Fibroblast of lung (primary cell): ENCODE measurements around the gene KIF1A. TPM values are rescaled to one million over a fixed set of nuclear protein-coding genes. Genes with fewer than 3 reads are reported as not detected.
"Not testable (repeated sequence)": the region's sequence is repeated elsewhere in the genome, so short reads cannot be mapped to it uniquely, and the experiment has no call there.

Experiments used
- DNase-seq, 2 donors: peaks; one replicate each; pipeline versions ENCODE4 v3.0.0 to v3.0.0-alpha.2; 2010; ENCODE audit warnings: low read depth in 2 of 2
- H2AFZ ChIP-seq: 2 replicates; pipeline ENCODE4 v1.5.1; 2012; ENCODE audit warnings: low read length, control low read depth, inconsistent platforms
- H3K27ac ChIP-seq: 2 replicates; pipeline ENCODE4 v1.5.1; 2011; ENCODE audit warnings: low read length, control low read depth; ENCODE audit not compliant: insufficient read depth
- H3K27me3 ChIP-seq: 2 replicates; pipeline ENCODE4 v1.5.1; 2011; ENCODE audit warnings: mild to moderate bottlenecking, low read length; ENCODE audit not compliant: control insufficient read depth, insufficient read depth
- H3K36me3 ChIP-seq: 2 replicates; pipeline ENCODE4 v1.5.1; 2011; ENCODE audit warnings: low read length; ENCODE audit not compliant: control insufficient read depth, insufficient read depth
- H3K4me1 ChIP-seq: 2 replicates; pipeline ENCODE4 v1.5.1; 2011; ENCODE audit warnings: low read length; ENCODE audit not compliant: control insufficient read depth, insufficient read depth; ENCODE audit errors: extremely low read depth
- H3K4me2 ChIP-seq: 2 replicates; pipeline ENCODE4 v1.5.1; 2011; ENCODE audit warnings: low read length, control low read depth; ENCODE audit not compliant: insufficient read depth; ENCODE audit errors: extremely low read depth
- H3K4me3 ChIP-seq, 4 experiments: fragments of 200-600 bp in 1 of 4; sonication (generic) in 1 of 4; replicated peaks in 1 of 4; 2 replicates each; pipeline ENCODE4 v1.5.1; 2011 to 2016; ENCODE audit warnings: low read length in 4 of 4, low read depth in 3 of 4, mild to moderate bottlenecking in 3 of 4, control low read depth in 2 of 4, inconsistent platforms in 1 of 4, mixed read lengths in 1 of 4; ENCODE audit not compliant: insufficient read depth in 1 of 4; ENCODE audit errors: control extremely low read depth in 1 of 4
- H3K79me2 ChIP-seq: 2 replicates; pipeline ENCODE4 v1.5.1; 2012; ENCODE audit warnings: mild to moderate bottlenecking, low read length, inconsistent platforms; ENCODE audit not compliant: control insufficient read depth, insufficient read depth
- H3K9ac ChIP-seq: 2 replicates; pipeline ENCODE4 v1.5.1; 2011; ENCODE audit warnings: mild to moderate bottlenecking, low read length, control low read depth; ENCODE audit not compliant: insufficient read depth
- H3K9me3 ChIP-seq: 2 replicates; pipeline ENCODE4 v1.5.1; 2012; ENCODE audit warnings: low read depth, low read length; ENCODE audit not compliant: control insufficient read depth, insufficient read depth
- H4K20me1 ChIP-seq: 2 replicates; pipeline ENCODE4 v1.5.1; 2011; ENCODE audit warnings: low read length; ENCODE audit not compliant: control insufficient read depth, insufficient read depth; ENCODE audit errors: extremely low read depth
- CTCF ChIP-seq, 2 donors: IDR thresholded peaks in 1 of 2; conservative IDR thresholded peaks in 1 of 2; 1 replicate in 1 of 2; 2 replicates in 1 of 2; pipeline ENCODE4 v1.5.1; 2011 to 2012; ENCODE audit warnings: low read length in 2 of 2, control low read depth in 1 of 2, inconsistent platforms in 1 of 2, low read depth in 1 of 2, mild to moderate bottlenecking in 1 of 2
- EZH2 ChIP-seq: IDR thresholded peaks from 2 replicates; pipeline ENCODE4 v1.5.1; 2012; ENCODE audit warnings: low read length, control low read depth, mild to moderate bottlenecking; ENCODE audit errors: missing control alignments
- polyA plus RNA-seq, 2 donors: library from polyadenylated mRNA; depleted of rRNA in 1 of 2; stranded (reverse) in 1 of 2; unstranded in 1 of 2; fragments of >200 nt; gene quantifications; 2 replicates each; pipeline ENCODE4 v1.2.1, GENCODE V29; 2011 to 2012; ENCODE audit warnings: missing spikeins in 1 of 2
- total RNA-seq: library from RNA; depleted of rRNA; stranded (reverse); fragments of >200 nt; gene quantifications from 2 replicates; pipeline ENCODE4 v1.2.1, GENCODE V29; 2014

The KIF1A gene
- total and polyA plus RNA-seq, 2 donors (not counting 1 experiment from before 2014, with no cell fraction given): 0.05 TPM; not detected in 1

DNA sequence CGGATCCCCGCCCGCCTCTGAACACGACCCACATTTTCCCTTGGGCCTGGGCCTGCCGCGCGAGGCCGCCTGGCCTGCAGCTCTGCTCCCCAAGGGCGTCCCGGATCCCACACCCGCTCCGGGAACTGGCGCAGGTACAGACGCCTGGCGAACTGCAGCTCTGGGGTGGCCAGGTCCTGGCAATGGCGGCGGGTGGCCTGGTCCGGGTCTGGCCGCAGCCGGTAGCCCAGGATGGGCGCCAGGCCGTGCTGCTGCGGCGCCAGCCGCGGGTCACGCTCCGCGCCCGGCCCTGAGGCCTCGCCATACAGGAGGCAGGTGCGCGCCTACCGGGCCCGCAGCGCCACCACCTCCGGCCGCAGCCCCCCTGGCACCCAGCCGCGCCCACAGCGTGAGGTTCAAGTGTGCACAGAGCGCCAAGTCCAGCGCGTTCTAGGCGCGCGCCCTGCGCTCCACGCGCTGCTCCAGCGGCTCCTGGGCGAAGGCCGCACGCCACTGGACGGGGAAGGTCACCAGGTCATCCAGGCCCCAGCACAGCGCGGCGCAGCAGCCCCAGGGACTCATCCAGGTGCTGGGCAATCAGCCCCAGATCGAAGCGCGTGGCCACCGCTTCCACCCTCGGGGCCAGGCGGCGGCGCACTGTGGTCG is 118.8 kb downstream of the KIF1A start:
- H3K4me1 ChIP-seq: no peaks in the 10 kb centered on the region
- TF ChIP-seq EZH2: no peak
- TF ChIP-seq CTCF (conservative IDR thresholded peaks at IDR 0.05 in 1 of 2, IDR thresholded peaks at IDR 0.05 in 1 of 2; ENCODE audit: low read depth in 1 of 2, low read length in 2 of 2): no peak
- no peaks in the 10 kb centered on the region for H3K9me3 ChIP-seq
- DNase-seq: no peak
- H3K36me3 ChIP-seq: no peaks in the 10 kb centered on the region
- H4K20me1 ChIP-seq: no peaks in the 10 kb centered on the region
- H2AFZ ChIP-seq: no peak overlapping the region
- peaks cover 1% of the 10 kb centered on the region for H3K27me3 ChIP-seq
- no peak overlapping the region for H3K9ac ChIP-seq
- H3K4me2 ChIP-seq: no peak overlapping the region
- no peaks in the 10 kb centered on the region for H3K79me2 ChIP-seq
- no peak overlapping the region for H3K4me3 ChIP-seq
- no peak overlapping the region for H3K27ac ChIP-seq

DNA sequence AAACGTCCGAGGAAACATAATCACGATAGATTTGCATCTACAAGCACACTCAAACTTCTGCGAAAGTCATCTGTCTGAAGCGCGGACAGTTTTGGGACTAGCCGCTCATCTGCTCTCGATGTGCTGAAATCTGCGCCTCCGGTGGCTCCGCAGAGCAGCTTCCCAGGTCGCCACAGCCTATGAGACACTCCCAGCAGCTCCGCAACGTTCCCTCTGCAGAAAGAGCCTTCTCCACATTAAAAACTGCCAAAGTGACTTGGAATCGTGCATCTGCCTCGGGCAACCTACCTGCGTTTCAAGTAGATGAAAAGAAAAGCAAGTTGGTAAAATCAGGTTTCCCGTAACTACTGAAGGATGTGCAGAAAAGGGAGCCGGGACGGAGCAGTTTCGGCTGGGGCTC is 119.4 kb downstream of the KIF1A start:
- not testable (repeated sequence) for H3K9ac ChIP-seq, H3K4me2 ChIP-seq, H2AFZ ChIP-seq, H3K27ac ChIP-seq, H3K9me3 ChIP-seq, H3K4me3 ChIP-seq, DNase-seq, H3K4me1 ChIP-seq, H3K27me3 ChIP-seq, H3K79me2 ChIP-seq, H3K36me3 ChIP-seq, H4K20me1 ChIP-seq

DNA sequence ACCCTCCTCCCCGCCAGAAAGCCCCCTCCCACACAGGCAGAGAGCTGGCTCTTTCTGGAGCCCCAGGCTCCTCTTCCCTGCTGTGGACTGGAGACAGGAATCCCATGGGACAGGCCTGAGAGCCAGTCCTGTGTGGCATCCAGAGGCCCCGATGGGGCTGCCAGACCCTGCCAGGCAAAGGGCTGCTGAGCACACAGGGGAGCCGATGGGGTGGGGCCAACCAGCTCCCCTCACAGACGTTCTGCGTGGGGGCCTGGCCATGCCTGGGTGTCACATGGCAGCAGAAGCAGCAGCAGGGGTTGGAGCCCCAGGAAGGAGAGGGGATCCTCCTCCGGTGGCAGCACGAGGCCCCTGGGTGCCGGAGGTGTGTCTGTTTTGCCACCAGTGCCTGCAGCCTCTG is 120.2 kb downstream of the KIF1A start:
- H3K4me2 ChIP-seq, H3K36me3 ChIP-seq, H3K27ac ChIP-seq, H3K4me3 ChIP-seq, H3K9ac ChIP-seq, DNase-seq, H2AFZ ChIP-seq, H3K4me1 ChIP-seq, H3K27me3 ChIP-seq, H4K20me1 ChIP-seq, H3K9me3 ChIP-seq, H3K79me2 ChIP-seq: not testable (repeated sequence)

DNA sequence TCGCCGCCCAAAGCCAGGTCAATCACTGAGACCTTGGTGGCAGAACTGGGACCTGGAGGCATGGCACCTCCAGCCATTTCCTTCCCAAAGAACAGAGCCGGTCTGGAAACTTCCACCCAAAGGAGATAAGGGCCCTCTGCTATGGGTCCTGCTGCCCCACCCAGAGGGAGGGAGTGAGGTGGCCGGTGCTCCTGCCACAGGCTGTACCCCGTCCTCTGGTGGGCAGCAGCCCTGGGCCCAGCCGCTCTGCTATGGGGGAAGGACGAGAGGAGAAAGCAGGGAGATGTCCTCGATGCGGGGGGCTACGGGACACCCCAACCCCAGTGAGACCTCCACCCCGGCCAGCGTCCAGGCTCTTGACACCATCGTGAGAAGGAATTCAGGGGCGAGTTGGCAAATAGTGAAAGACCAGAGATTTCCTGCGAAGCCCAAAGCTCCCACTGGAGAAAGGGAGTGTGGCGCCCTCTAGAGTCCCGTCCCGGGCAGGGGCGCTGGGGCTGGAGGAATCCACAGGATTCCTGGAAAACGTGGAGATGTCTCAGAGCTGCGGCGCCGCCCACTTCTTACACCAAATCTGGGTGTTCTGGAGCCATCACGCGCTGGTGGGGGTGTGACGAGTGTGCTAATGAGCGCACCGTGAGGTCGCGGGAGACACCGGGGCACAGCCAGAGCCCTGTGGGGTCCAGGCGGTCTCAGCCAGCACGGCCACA is 121.0 kb downstream of the KIF1A start:
- H3K27me3 ChIP-seq: not testable (repeated sequence)

DNA sequence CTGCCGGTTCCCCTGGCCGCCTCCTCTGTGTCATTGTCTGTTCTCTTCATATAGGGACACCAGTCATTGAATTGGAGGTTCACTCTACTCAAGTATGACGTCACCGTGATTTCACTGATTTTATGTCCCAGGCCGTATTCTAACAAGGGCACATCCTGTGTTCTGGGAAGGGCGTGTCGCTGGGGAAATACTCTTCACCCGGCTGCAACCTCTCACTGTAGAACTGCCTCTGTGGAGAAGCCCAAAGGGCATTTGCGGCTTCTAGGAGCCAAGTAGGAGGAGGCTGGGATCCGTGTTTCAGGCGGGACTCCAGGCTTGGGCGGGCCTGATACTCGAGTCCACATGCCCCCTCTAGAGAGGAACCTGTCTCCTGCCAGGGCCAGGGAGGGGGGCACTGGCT is 123.5 kb downstream of the KIF1A start:
- H4K20me1 ChIP-seq, H2AFZ ChIP-seq, H3K9ac ChIP-seq, H3K79me2 ChIP-seq, H3K27me3 ChIP-seq, H3K4me1 ChIP-seq, DNase-seq, H3K9me3 ChIP-seq, H3K27ac ChIP-seq, H3K4me3 ChIP-seq, H3K36me3 ChIP-seq, H3K4me2 ChIP-seq: not testable (repeated sequence)

More for the DNA sequence above, 121.0 kb downstream of the KIF1A start:
- H3K9me3 ChIP-seq, H3K4me2 ChIP-seq, H3K79me2 ChIP-seq, H3K4me1 ChIP-seq, H3K9ac ChIP-seq, H3K36me3 ChIP-seq, H2AFZ ChIP-seq, H3K4me3 ChIP-seq, H3K27ac ChIP-seq, H4K20me1 ChIP-seq, DNase-seq: not testable (repeated sequence)

- H3K36me3 ChIP-seq: not testable (repeated sequence)
Measured at GRCh38 chr2:240695593-240695992, 124.4 kb downstream of the KIF1A start.

More at GRCh38 chr2:240695593-240695992, 124.4 kb downstream of the KIF1A start:
- H3K4me3 ChIP-seq, H3K79me2 ChIP-seq, H4K20me1 ChIP-seq, H3K27ac ChIP-seq, H2AFZ ChIP-seq, H3K4me1 ChIP-seq, H3K4me2 ChIP-seq, H3K9ac ChIP-seq, DNase-seq, H3K27me3 ChIP-seq, H3K9me3 ChIP-seq: not testable (repeated sequence)
